ENCODE data around the gene CAMK1D.

CAMK1D gene

DNA sequence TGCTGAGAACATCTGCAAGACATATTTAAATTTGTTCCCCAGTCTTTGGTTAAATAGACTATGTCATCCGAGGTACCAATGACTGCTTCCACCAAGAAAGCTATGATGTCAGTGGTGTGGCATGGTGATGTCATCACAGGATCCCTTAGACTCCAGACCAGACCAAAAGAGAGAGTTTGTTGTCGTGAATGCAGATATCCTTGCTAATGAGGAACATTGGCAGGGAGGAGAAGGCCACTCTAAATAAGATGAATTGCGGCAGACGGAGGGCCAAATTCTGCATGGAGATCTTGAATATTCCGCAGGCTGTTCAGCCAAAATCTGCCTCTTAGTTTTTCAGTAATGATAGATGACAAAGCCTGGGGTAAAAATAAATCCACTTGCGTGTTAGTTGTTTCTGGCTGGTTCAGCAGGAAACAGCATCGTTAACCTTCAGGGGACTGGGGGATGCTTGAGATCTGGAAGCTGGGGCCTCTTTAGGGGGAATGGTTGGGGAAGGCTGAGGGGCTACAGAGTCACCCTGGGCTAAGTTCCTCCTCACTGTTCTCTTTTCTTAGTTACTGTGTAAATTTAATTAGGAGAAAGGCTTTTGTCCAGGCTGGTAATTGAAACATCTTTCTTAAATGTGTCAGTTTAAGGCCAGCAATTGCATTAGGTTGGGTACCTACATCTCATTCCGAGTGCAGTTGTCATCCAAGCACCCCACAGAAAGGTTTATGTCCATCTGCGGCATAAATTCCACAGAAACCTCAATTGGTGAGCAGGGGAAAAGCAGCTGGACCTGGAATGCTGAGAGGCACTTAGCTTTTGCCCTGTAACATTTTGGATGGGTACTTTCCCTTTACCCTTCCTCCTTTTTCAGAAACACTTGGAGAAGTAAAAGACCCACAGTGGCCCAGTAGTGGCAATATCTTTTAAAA is 11.6 kb upstream of the CAMK1D start:
- Histone ChIP-seq H3K9ac (ENCODE audit: low read length) (no peak overlapping the region), H3F3A (ENCODE audit: insufficient read depth, low read length) (no peaks in the 10 kb centered on the region), H3K9me2 (ENCODE audit: low read depth, low read length) (no peaks in the 10 kb centered on the region), H3K27ac (ENCODE audit: low read depth, low read length, poor library complexity, severe bottlenecking) (no peak overlapping the region), H4K20me1 (ENCODE audit: insufficient read depth, low read length) (no peaks in the 10 kb centered on the region), H3K4me1 (ENCODE audit: insufficient read depth, low read length, severe bottlenecking) (no peaks in the 10 kb centered on the region), H3K4me3 (ENCODE audit: low read depth, low read length, poor library complexity, severe bottlenecking) (no peak overlapping the region), H3K36me3 (ENCODE audit: insufficient read depth, low read length) (no peaks in the 10 kb centered on the region), H3K9me3 (ENCODE audit: low read length) (no peaks in the 10 kb centered on the region), H2AFZ (ENCODE audit: low read length) (no peak overlapping the region), H3K4me2 (ENCODE audit: low read length) (no peak overlapping the region), H3K79me2 (ENCODE audit: insufficient read depth, low read length) (no peaks in the 10 kb centered on the region), H3K27me3 (ENCODE audit: insufficient read depth, low read length) (peaks cover 3% of the 10 kb centered on the region; the same call in 1 of the 2 replicates)
- no peak for TF ChIP-seq EZH2 (IDR thresholded peaks at IDR 0.05; ENCODE audit: borderline replicate concordance, low read length)
- TF ChIP-seq, protein P1, sequence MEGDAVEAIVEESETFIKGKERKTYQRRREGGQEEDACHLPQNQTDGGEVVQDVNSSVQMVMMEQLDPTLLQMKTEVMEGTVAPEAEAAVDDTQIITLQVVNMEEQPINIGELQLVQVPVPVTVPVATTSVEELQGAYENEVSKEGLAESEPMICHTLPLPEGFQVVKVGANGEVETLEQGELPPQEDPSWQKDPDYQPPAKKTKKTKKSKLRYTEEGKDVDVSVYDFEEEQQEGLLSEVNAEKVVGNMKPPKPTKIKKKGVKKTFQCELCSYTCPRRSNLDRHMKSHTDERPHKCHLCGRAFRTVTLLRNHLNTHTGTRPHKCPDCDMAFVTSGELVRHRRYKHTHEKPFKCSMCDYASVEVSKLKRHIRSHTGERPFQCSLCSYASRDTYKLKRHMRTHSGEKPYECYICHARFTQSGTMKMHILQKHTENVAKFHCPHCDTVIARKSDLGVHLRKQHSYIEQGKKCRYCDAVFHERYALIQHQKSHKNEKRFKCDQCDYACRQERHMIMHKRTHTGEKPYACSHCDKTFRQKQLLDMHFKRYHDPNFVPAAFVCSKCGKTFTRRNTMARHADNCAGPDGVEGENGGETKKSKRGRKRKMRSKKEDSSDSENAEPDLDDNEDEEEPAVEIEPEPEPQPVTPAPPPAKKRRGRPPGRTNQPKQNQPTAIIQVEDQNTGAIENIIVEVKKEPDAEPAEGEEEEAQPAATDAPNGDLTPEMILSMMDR (IDR thresholded peaks at IDR 0.05; ENCODE audit: low read length): no peak

GRCh38 chr10:12338981-12339380 is 10.4 kb upstream of the CAMK1D start:
- H3K27ac ChIP-seq (ENCODE audit: low read depth, low read length, poor library complexity, severe bottlenecking): no peak overlapping the region
- TF ChIP-seq, protein P1 (IDR thresholded peaks at IDR 0.05; ENCODE audit: low read length): no peak
- TF ChIP-seq EZH2 (IDR thresholded peaks at IDR 0.05; ENCODE audit: borderline replicate concordance, low read length): no peak
- no peaks in the 10 kb centered on the region for H4K20me1 ChIP-seq (ENCODE audit: insufficient read depth, low read length)

DNA sequence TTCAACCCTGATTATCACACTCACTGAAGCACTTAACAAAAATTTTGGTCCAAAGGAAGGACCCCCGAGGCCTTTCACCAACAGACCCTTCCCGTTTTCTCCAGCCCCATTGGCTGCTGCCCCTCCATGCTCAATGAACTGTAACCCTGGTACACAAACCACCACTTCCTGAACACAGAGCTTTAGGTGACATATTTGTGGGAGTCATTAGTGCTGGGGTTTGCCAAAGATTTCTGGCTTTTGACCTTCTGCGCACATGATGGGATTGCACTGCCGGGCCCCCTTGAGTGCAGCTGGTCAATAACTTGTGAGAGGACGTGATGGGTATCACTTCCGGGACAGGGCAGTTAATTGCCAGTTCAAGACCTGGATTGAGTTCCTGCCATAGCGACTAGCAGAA is 9.0 kb upstream of the CAMK1D start:
- no peaks in the 10 kb centered on the region for H3K9me3 ChIP-seq (ENCODE audit: low read length)
- H3K36me3 ChIP-seq (ENCODE audit: insufficient read depth, low read length): no peaks in the 10 kb centered on the region
- TF ChIP-seq EZH2 (IDR thresholded peaks at IDR 0.05; ENCODE audit: borderline replicate concordance, low read length): no peak
- TF ChIP-seq, protein P1 (IDR thresholded peaks at IDR 0.05; ENCODE audit: low read length): no peak
- H3K27me3 ChIP-seq (ENCODE audit: insufficient read depth, low read length): 0 out of 2 replicates have a peak, but pooled peaks cover 3% of the 10 kb centered on the region
- H4K20me1 ChIP-seq (ENCODE audit: insufficient read depth, low read length): no peaks in the 10 kb centered on the region
- no peak overlapping the region for H3K27ac ChIP-seq (ENCODE audit: low read depth, low read length, poor library complexity, severe bottlenecking)
- no peak overlapping the region for H3K4me2 ChIP-seq (ENCODE audit: low read length)
- H3K79me2 ChIP-seq (ENCODE audit: insufficient read depth, low read length): no peaks in the 10 kb centered on the region
- no peak overlapping the region for H3K4me3 ChIP-seq (ENCODE audit: low read depth, low read length, poor library complexity, severe bottlenecking)
- no peaks in the 10 kb centered on the region for H3F3A ChIP-seq (ENCODE audit: insufficient read depth, low read length)
- H3K4me1 ChIP-seq (ENCODE audit: insufficient read depth, low read length, severe bottlenecking): no peaks in the 10 kb centered on the region
- no peak overlapping the region for H3K9ac ChIP-seq (ENCODE audit: low read length)
- H3K9me2 ChIP-seq (ENCODE audit: low read depth, low read length): no peaks in the 10 kb centered on the region
- no peak overlapping the region for H2AFZ ChIP-seq (ENCODE audit: low read length)

More at GRCh38 chr10:12338981-12339380, 10.4 kb upstream of the CAMK1D start:
- no peaks in the 10 kb centered on the region for H3K4me1 ChIP-seq (ENCODE audit: insufficient read depth, low read length, severe bottlenecking)
- H3K9ac ChIP-seq (ENCODE audit: low read length): no peak overlapping the region
- H3K79me2 ChIP-seq (ENCODE audit: insufficient read depth, low read length): no peaks in the 10 kb centered on the region
- no peak overlapping the region for H2AFZ ChIP-seq (ENCODE audit: low read length)
- H3K4me3 ChIP-seq (ENCODE audit: low read depth, low read length, poor library complexity, severe bottlenecking): no peak overlapping the region
- no peak overlapping the region for H3K4me2 ChIP-seq (ENCODE audit: low read length)
- H3K27me3 ChIP-seq (ENCODE audit: insufficient read depth, low read length): peaks cover 3% of the 10 kb centered on the region; the same call in 1 of the 2 replicates
- H3K36me3 ChIP-seq (ENCODE audit: insufficient read depth, low read length): no peaks in the 10 kb centered on the region
- H3F3A ChIP-seq (ENCODE audit: insufficient read depth, low read length): no peaks in the 10 kb centered on the region
- H3K9me3 ChIP-seq (ENCODE audit: low read length): no peaks in the 10 kb centered on the region
- no peaks in the 10 kb centered on the region for H3K9me2 ChIP-seq (ENCODE audit: low read depth, low read length)
